Liver (tissue), 3 donors: ENCODE measurements around the gene NTPCR.

Source experiments
- RAD21 ChIP-seq, 2 donors: IDR thresholded peaks; 2 replicates each; pipeline ENCODE4 v1.6.1; 2016; ENCODE audit warnings: antibody characterized with exemption in 2 of 2, mild to moderate bottlenecking in 2 of 2
- YY1 ChIP-seq: IDR thresholded peaks from 2 replicates; pipeline ENCODE4 v1.6.1; 2016; ENCODE audit warnings: antibody characterized with exemption, mild to moderate bottlenecking
- TF ChIP-seq, protein P1 (sequence below): fragments of 150-350 bp; IDR thresholded peaks from 2 replicates; pipeline ENCODE4 v1.5.1; 2017; ENCODE audit warnings: improper control_type of control experiment, low read depth, low read length; ENCODE audit not compliant: missing input control
- donor health status: healthy.
- donor health status: healthy.

DNA sequence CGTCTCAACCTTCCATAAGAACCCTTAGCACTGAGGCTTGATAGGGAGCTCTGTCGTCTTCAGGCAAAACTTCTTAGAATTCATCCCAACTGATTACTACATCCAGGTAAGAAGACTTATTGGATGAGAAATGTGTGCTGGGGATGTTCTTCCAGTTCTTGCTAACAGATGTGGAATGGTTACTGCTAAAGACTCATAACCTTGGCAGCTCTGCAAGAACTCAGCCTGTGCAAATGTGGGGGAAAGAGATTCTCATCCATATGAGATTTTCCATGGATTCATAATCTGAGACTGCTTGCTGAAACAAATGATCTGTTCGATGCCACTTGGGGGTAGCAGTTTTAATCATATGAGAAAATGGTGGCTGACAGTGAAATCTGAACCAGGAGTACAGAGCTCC lies 48.2 kb downstream of the NTPCR start:
- TF ChIP-seq, protein P1, sequence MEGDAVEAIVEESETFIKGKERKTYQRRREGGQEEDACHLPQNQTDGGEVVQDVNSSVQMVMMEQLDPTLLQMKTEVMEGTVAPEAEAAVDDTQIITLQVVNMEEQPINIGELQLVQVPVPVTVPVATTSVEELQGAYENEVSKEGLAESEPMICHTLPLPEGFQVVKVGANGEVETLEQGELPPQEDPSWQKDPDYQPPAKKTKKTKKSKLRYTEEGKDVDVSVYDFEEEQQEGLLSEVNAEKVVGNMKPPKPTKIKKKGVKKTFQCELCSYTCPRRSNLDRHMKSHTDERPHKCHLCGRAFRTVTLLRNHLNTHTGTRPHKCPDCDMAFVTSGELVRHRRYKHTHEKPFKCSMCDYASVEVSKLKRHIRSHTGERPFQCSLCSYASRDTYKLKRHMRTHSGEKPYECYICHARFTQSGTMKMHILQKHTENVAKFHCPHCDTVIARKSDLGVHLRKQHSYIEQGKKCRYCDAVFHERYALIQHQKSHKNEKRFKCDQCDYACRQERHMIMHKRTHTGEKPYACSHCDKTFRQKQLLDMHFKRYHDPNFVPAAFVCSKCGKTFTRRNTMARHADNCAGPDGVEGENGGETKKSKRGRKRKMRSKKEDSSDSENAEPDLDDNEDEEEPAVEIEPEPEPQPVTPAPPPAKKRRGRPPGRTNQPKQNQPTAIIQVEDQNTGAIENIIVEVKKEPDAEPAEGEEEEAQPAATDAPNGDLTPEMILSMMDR, result no peak
- TF ChIP-seq YY1 (no peak), RAD21 (IDR thresholded peaks at IDR 0.05) (no peak)
